Measurements from ENCODE around the gene PSMA7. TPM values are rescaled to one million over a fixed set of nuclear protein-coding genes. Genes with fewer than 3 reads are reported as not detected.

PSMA7 gene
- total RNA-seq, 1 donor from 2014 or later: 289 TPM

DNA sequence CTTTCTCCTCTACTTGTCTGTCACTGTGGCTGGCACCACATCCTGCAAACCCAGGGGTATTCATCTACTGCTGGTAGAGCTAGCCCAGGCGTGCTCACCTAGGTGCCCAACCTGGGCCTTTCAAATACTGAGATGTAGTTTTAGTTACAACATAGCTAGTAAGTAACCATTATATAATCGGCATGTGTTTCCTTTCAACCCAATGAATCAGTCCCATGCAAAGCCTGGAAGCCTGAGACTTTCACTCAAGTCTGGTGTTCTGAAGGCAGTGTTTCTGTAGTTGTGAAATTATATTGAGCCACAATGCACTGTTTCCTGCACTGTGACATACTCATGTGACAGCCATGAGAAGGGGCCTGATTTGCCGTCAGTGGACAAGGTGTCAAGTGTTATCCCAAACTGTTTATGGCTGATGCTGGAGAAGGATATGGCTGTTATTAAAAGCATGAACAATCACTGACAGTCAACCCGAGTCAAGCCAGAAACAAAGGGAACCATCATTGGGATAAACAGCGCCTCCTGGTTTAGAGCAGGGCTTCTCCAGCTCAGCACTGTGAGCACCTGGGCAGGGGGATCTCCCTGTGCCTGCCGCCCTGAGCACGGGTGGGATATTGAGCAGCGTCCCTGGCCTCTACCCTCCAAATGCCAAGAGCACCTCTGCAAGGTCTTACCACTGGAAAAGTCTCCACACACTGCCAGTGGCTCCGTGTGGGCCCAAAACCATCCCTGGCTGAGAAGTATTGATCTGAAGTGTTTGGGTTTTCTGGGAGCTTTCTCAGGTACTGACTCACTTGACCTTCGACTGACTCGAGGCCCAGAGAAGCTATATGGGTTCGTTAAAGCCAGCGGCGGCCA, 1.6 kb downstream of the PSMA7 start:
- no peak for DNase-seq
- H3K9me3 Mint-ChIP-seq (ENCODE audit: unreplicated experiment): peaks cover 26% of the 10 kb centered on the region
- peaks cover 5% of the 10 kb centered on the region for H3K36me3 Mint-ChIP-seq (ENCODE audit: unreplicated experiment)
- peak overlapping the region; percentile 98 for H3K4me3 Mint-ChIP-seq (ENCODE audit: unreplicated experiment)
- TF ChIP-seq, protein P1, sequence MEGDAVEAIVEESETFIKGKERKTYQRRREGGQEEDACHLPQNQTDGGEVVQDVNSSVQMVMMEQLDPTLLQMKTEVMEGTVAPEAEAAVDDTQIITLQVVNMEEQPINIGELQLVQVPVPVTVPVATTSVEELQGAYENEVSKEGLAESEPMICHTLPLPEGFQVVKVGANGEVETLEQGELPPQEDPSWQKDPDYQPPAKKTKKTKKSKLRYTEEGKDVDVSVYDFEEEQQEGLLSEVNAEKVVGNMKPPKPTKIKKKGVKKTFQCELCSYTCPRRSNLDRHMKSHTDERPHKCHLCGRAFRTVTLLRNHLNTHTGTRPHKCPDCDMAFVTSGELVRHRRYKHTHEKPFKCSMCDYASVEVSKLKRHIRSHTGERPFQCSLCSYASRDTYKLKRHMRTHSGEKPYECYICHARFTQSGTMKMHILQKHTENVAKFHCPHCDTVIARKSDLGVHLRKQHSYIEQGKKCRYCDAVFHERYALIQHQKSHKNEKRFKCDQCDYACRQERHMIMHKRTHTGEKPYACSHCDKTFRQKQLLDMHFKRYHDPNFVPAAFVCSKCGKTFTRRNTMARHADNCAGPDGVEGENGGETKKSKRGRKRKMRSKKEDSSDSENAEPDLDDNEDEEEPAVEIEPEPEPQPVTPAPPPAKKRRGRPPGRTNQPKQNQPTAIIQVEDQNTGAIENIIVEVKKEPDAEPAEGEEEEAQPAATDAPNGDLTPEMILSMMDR (IDR thresholded peaks at IDR 0.05; ENCODE audit: partially characterized antibody, unreplicated experiment): no peak
- peak overlapping the region; percentile 95 for H3K27ac Mint-ChIP-seq (ENCODE audit: unreplicated experiment)
- peaks cover 21% of the 10 kb centered on the region for H3K27me3 Mint-ChIP-seq (ENCODE audit: unreplicated experiment)
- H3K4me1 Mint-ChIP-seq (ENCODE audit: low read depth, unreplicated experiment): peaks cover 23% of the 10 kb centered on the region

DNA sequence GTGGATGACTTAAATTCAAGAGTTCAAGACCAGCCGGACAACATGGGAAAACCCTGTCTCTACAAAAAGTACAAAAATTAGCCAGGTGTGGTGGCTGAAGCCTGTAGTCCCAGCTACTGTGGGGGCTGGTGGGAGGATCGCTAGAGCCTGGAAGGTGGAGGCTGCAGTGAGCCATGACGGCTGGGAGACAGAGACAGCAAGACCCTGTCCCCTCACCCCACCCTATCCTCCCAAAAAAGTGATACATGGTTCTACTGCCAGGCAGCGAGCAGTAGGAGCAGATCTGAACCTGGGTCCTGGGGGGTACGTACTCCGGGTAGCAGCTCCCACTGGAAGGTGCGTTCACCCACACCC, 2.2 kb downstream of the PSMA7 start:
- TF ChIP-seq, protein P1 (IDR thresholded peaks at IDR 0.05; ENCODE audit: partially characterized antibody, unreplicated experiment): no peak
- peaks cover 26% of the 10 kb centered on the region for H3K9me3 Mint-ChIP-seq (ENCODE audit: unreplicated experiment)
- DNase-seq: no peak
- H3K4me3 Mint-ChIP-seq (ENCODE audit: unreplicated experiment): peak overlapping the region; percentile 98
- peaks cover 23% of the 10 kb centered on the region for H3K4me1 Mint-ChIP-seq (ENCODE audit: low read depth, unreplicated experiment)
- H3K27ac Mint-ChIP-seq (ENCODE audit: unreplicated experiment): peak overlapping the region; percentile 9
- H3K36me3 Mint-ChIP-seq (ENCODE audit: unreplicated experiment): peaks cover 5% of the 10 kb centered on the region
- H3K27me3 Mint-ChIP-seq (ENCODE audit: unreplicated experiment): peaks cover 25% of the 10 kb centered on the region

DNA sequence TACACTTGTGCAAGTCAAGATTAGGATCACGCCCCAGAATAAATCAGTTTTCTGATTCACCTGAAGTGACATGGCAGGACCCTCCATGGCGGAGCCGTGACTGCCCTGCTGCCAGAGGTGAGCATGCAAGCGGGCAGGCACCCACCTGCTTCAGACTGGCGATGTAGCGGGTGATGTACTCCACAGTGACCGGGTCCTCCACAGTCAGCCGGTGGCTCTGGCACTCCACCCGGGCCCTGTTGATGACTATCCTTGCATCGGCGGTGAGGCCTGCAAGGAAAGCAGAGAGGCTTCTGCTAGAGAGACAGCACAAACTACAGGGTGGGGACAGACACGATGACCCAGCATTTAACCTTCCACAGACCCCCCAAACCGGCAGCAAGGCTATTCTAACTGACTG, 3.6 kb downstream of the PSMA7 start:
- Mint-ChIP-seq H3K36me3 (ENCODE audit: unreplicated experiment) (peaks cover 5% of the 10 kb centered on the region), H3K9me3 (ENCODE audit: unreplicated experiment) (peaks cover 19% of the 10 kb centered on the region), H3K4me1 (ENCODE audit: low read depth, unreplicated experiment) (peaks cover 16% of the 10 kb centered on the region), H3K27ac (ENCODE audit: unreplicated experiment) (no peak overlapping the region), H3K27me3 (ENCODE audit: unreplicated experiment) (peaks cover 19% of the 10 kb centered on the region), H3K4me3 (ENCODE audit: unreplicated experiment) (no peak overlapping the region)
- DNase-seq: no peak
- TF ChIP-seq, protein P1 (IDR thresholded peaks at IDR 0.05; ENCODE audit: partially characterized antibody, unreplicated experiment): no peak

DNA sequence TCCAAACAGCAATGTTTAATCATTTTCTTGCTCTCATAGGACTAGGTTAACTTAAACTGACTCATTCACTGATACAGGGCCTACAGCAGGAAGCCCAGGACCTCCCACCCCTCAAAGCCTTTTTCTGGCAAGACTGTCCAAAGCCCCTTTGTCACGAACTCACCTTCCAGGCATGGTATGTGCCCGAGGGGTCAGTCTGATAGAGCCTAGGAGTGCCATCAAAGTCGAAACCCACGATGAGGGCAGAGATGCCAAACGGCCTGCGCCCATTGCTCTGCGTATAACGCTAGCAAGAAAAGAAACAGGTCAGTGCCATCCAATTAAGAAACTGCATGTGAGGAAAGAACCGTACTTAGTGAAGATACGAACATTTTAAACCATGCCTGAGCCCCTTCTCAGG, 4.3 kb downstream of the PSMA7 start:
- TF ChIP-seq, protein P1 (IDR thresholded peaks at IDR 0.05; ENCODE audit: partially characterized antibody, unreplicated experiment): no peak
- no peak overlapping the region for H3K4me3 Mint-ChIP-seq (ENCODE audit: unreplicated experiment)
- H3K36me3 Mint-ChIP-seq (ENCODE audit: unreplicated experiment): peaks cover 5% of the 10 kb centered on the region
- H3K4me1 Mint-ChIP-seq (ENCODE audit: low read depth, unreplicated experiment): peaks cover 14% of the 10 kb centered on the region
- H3K27ac Mint-ChIP-seq (ENCODE audit: unreplicated experiment): no peak overlapping the region
- peaks cover 16% of the 10 kb centered on the region for H3K9me3 Mint-ChIP-seq (ENCODE audit: unreplicated experiment)
- DNase-seq: no peak
- H3K27me3 Mint-ChIP-seq (ENCODE audit: unreplicated experiment): peaks cover 17% of the 10 kb centered on the region

DNA sequence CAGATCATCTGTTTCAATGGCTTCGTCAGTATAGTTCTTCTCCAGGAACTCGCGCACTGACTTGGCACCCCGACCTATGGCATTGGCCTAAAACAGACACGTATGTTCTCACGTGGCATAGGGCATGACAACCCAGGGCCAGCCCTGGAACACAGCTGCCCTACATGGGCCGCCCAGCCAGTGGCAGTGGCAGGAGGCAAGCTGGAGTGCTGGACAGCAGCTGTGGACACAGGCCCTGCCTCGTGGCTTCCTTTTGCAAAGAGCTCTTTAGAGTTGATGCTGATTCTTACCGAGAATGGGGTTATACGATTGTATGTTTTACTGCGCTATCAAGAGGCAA, 5.0 kb downstream of the PSMA7 start:
- H3K27me3 Mint-ChIP-seq (ENCODE audit: unreplicated experiment): peaks cover 17% of the 10 kb centered on the region
- TF ChIP-seq, protein P1 (IDR thresholded peaks at IDR 0.05; ENCODE audit: partially characterized antibody, unreplicated experiment): no peak
- H3K4me1 Mint-ChIP-seq (ENCODE audit: low read depth, unreplicated experiment): peaks cover 14% of the 10 kb centered on the region
- no peak overlapping the region for H3K4me3 Mint-ChIP-seq (ENCODE audit: unreplicated experiment)
- DNase-seq: no peak
- H3K9me3 Mint-ChIP-seq (ENCODE audit: unreplicated experiment): peaks cover 16% of the 10 kb centered on the region
- no peak overlapping the region for H3K27ac Mint-ChIP-seq (ENCODE audit: unreplicated experiment)
- peaks cover 5% of the 10 kb centered on the region for H3K36me3 Mint-ChIP-seq (ENCODE audit: unreplicated experiment)
